Adrenal gland (tissue), 5 donors: ENCODE results near the gene CAMKK1.

ENCODE experiments used
- POLR2A ChIP-seq, 2 donors: fragments of 450-650 bp; IDR thresholded peaks; one replicate each; pipeline ENCODE4 v1.6.1; 2017; ENCODE audit warnings: antibody characterized with exemption in 2 of 2, mild to moderate bottlenecking in 2 of 2, moderate library complexity in 1 of 2
- TF ChIP-seq, protein P1 (sequence below), 6 experiments: fragments of 450-650 bp in 4 of 6; fragments of 200-600 bp in 2 of 6; sonication (generic) in 1 of 6; IDR thresholded peaks; 1 replicate in 5 of 6; 2 replicates in 1 of 6; pipeline versions ENCODE4 v1.5.1 to v1.8.0; 2016 to 2021; ENCODE audit warnings: antibody characterized with exemption in 6 of 6, mild to moderate bottlenecking in 2 of 6, moderate library complexity in 1 of 6
- donor health status: DM: no; HTN: no; CAD: no.

DNA sequence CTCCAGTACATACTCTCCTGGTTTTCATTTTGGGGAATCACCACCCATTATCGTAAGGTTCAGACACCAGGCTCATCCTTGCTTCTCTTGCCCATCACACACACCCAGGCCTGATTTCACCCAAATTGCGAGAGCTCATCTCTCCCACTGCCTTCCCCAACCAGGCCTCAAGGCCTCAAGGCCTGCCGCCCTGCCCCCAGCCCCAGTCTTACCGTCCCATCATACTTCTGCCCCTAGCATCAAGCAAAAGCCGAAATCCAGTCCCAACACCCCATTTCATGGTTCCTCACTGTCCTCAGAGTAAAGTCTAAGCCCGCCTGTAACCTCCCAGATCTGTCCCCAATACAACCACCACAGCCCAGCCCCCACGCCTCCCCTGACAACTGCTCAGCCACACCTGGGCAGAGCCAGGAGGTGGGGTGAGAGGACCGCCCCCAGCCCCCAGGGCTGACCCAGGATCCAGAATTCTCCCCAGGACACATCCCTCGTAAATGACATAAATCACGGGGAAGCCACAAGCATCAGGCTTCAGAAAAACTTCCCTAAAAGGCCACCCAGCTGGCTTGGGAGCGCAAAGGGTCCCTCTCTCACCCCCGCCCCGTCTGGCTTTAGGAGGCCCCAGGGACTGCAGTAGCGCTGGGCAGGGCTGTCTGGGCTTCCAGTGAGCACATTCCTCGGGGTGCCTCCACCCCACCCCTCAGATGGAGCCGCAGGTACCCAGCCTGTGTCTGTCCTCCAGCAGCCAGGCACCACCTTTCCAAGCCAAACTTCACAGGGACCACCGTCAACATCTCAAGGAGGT lies 33.0 kb upstream of the CAMKK1 start:
- TF ChIP-seq, protein P1, sequence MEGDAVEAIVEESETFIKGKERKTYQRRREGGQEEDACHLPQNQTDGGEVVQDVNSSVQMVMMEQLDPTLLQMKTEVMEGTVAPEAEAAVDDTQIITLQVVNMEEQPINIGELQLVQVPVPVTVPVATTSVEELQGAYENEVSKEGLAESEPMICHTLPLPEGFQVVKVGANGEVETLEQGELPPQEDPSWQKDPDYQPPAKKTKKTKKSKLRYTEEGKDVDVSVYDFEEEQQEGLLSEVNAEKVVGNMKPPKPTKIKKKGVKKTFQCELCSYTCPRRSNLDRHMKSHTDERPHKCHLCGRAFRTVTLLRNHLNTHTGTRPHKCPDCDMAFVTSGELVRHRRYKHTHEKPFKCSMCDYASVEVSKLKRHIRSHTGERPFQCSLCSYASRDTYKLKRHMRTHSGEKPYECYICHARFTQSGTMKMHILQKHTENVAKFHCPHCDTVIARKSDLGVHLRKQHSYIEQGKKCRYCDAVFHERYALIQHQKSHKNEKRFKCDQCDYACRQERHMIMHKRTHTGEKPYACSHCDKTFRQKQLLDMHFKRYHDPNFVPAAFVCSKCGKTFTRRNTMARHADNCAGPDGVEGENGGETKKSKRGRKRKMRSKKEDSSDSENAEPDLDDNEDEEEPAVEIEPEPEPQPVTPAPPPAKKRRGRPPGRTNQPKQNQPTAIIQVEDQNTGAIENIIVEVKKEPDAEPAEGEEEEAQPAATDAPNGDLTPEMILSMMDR (IDR thresholded peaks at IDR 0.05): no peak
- no peak for TF ChIP-seq POLR2A (IDR thresholded peaks at IDR 0.05)
